Measurements from ENCODE around the gene BCAS3.

GRCh38 chr17:61149862-61150362, 472.3 kb downstream of the BCAS3 start:
- TF ChIP-seq CTCF (conservative IDR thresholded peaks at IDR 0.05), result no peak
- no peak for TF ChIP-seq ZFX (IDR thresholded peaks at IDR 0.05)

Data from C4-2B (cell line).